ENCODE data around the gene SGMS1.

DNA sequence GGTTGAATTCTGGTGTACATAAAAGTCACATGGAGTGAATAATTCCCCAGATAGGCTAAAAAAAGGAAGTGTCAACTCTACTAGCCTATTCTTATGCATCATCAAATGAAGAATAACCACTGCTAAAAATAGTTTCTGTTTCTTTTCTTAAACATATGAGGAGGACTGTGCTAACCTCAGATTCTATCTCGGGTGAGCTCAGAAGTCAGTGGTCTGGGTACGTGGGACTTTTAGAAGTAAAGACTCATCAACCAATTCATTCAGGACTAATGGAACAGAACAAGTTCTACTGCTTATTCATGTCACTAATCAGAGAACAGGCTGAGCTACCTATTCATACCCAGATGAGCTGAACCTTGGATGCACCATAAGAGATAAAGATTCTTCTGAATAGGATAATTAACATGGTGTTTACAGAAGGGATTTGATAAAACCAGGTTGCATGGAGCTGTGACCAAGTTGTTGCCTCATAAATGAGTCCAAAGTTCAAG is 362.9 kb downstream of the SGMS1 start:
- TF ChIP-seq POLR2A (IDR thresholded peaks at IDR 0.05), result no peak
- TF ChIP-seq, protein P1, sequence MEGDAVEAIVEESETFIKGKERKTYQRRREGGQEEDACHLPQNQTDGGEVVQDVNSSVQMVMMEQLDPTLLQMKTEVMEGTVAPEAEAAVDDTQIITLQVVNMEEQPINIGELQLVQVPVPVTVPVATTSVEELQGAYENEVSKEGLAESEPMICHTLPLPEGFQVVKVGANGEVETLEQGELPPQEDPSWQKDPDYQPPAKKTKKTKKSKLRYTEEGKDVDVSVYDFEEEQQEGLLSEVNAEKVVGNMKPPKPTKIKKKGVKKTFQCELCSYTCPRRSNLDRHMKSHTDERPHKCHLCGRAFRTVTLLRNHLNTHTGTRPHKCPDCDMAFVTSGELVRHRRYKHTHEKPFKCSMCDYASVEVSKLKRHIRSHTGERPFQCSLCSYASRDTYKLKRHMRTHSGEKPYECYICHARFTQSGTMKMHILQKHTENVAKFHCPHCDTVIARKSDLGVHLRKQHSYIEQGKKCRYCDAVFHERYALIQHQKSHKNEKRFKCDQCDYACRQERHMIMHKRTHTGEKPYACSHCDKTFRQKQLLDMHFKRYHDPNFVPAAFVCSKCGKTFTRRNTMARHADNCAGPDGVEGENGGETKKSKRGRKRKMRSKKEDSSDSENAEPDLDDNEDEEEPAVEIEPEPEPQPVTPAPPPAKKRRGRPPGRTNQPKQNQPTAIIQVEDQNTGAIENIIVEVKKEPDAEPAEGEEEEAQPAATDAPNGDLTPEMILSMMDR (IDR thresholded peaks at IDR 0.05), result no peak

Measured in heart left ventricle (tissue), 13 donors.